GM10248 (cell line): ENCODE measurements around the gene ADPRS.

Experiments
- CTCF ChIA-PET: fragments of 300-600 bp; sonication (Branson Sonifier 250); formaldehyde crosslinking; extraction: SDS; loops from one replicate; lab custom pipeline; 2021; ENCODE audit warnings: antibody characterized with exemption; lab: Yijun Ruan, JAX
- POLR2A ChIA-PET: fragments of 350-650 bp; sonication (Branson Sonifier 250); formaldehyde crosslinking; extraction: SDS; loops from one replicate; lab custom pipeline; 2020; ENCODE audit warnings: antibody characterized with exemption; lab: Yijun Ruan, JAX
- DNase-seq: peaks from one replicate; pipeline ENCODE4 v3.0.0; 2012; ENCODE audit errors: extremely low spot score
- CTCF ChIP-seq: IDR thresholded peaks from 2 replicates; pipeline ENCODE4 v1.5.1; 2012; ENCODE audit warnings: mild to moderate bottlenecking, low read depth; ENCODE audit errors: extremely low read depth, missing control alignments, control extremely low read depth

ADPRS gene

GRCh38 chr1:36101546-36101945, 12.9 kb downstream of the ADPRS start:
- no peak for TF ChIP-seq CTCF
- ChIA-PET CTCF (interaction anchor here (0.9 to 19.1 kb wide), 6 partner anchors 10 to 184 kb away, joined by 4 to 226 read pairs (median 5); partner anchors contain the start of gene TRAPPC3), POLR2A (no interaction called here)
- no peak for DNase-seq

DNA sequence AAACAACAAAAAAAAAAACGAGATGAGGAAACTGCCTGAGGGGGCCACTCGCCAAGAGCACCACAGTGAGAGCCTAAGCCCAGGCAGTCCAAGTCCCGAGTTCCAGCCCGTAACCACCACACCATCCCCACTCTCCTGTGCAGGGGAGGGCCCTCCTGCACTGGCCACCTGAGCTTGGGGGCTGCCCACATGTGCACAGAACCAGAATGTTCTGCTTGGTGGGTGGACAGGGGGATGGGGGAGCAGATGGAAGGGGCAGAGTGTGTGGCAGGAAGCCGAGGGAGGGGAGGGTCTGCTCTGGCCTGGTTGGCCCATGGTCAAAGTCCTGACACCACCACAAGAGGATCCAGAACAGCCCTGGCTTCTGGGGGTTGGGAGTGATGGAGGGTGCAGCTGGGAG, 17.6 kb downstream of the ADPRS start:
- CTCF ChIA-PET: interaction anchor here (1.2 to 19.1 kb wide), 5 partner anchors 20 to 180 kb away, joined by 3 to 226 read pairs (median 4); no protein-coding TSS in a partner anchor
- TF ChIP-seq CTCF: no peak
- no peak for DNase-seq
- POLR2A ChIA-PET: no interaction called here

DNA sequence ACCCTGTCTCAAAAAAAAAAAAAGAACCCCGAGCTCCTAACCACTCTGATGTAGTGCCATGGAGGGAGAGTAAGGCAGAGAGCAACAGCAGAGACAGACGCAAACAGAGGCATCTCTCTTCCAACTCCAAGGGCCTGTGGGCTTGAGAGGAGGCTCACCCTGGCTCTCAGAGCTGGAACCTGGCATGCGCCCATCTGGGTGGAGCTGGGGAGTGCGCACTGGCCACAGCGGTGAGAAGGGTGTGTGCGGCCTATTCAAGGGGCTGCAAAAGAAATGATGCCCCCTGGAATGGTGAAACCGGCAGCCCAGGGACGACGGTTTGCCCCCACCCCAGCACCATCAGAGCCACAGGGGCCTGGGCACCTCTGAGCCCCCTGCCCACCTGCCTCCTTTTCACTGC, 18.7 kb downstream of the ADPRS start:
- no peak for DNase-seq
- ChIA-PET CTCF (interaction anchor here (1.2 to 19.1 kb wide), 4 partner anchors 21 to 81 kb away, joined by 3 to 226 read pairs (median 9); no protein-coding TSS in a partner anchor), POLR2A (interaction anchor here (0.6 kb wide), 1 partner anchor 20 kb away, joined by 3 read pairs; no protein-coding TSS in a partner anchor)
- no peak for TF ChIP-seq CTCF

GRCh38 chr1:36108314-36108713, 19.6 kb downstream of the ADPRS start:
- DNase-seq: no peak
- CTCF ChIA-PET: no interaction called here
- POLR2A ChIA-PET: no interaction called here
- no peak for TF ChIP-seq CTCF

DNA sequence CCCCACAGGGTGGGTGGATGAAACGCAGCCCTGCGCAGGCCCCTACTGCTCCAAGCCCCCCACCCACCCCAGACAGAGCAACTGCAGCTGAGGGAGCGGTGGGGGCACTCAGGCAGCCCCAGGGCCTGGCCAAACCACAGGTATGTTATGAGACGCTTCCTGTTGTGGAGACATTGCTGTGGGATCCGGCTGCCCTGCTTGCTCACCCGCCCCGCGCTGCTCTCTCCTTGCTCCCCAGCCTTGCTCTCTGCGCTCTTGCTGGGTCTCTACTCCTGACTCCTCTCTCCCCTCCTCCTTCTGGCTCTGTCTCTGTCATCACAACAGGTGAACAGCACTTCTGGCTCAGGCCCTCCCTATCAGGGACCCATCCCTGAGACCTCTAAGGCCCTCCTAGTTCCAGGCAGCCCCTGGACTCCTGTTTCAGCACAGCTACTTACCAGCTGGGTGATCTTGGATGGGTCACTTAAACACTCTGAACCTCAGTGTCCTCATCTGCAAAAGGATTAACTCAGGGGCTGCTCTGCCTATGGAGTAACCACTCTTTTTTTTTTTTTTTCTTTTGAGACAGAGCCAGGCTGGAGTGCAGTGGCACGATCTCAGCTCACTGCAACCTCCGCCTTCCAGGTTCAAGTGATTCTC, 20.5 kb downstream of the ADPRS start:
- CTCF ChIA-PET: interaction anchor here (1.0 to 2.1 kb wide), 4 partner anchors 10 to 176 kb away, joined by 4 to 5 read pairs (median 4); no protein-coding TSS in a partner anchor
- TF ChIP-seq CTCF: no peak
- no peak for DNase-seq
- POLR2A ChIA-PET: no interaction called here

- no peak for TF ChIP-seq CTCF
- DNase-seq: no peak
- ChIA-PET CTCF (interaction anchor here (0.9 to 2.1 kb wide), 3 partner anchors 9 to 20 kb away, joined by 3 to 5 read pairs (median 5); no protein-coding TSS in a partner anchor), POLR2A (no interaction called here)
These were observed 22.5 kb downstream of the ADPRS start for GRCh38 chr1:36111151-36111550.
